Stimulated activated CD4-positive, alpha-beta T cell treated with anti-CD3 and anti-CD28 coated beads, Interleukin-4, amount 100 ng/mL, for 1 hour (primary cell): ENCODE results near the gene FICD.

ENCODE experiments used
- DNase-seq: peaks from one replicate; pipeline ENCODE4 v3.0.0-alpha.2; 2020

FICD gene

DNA sequence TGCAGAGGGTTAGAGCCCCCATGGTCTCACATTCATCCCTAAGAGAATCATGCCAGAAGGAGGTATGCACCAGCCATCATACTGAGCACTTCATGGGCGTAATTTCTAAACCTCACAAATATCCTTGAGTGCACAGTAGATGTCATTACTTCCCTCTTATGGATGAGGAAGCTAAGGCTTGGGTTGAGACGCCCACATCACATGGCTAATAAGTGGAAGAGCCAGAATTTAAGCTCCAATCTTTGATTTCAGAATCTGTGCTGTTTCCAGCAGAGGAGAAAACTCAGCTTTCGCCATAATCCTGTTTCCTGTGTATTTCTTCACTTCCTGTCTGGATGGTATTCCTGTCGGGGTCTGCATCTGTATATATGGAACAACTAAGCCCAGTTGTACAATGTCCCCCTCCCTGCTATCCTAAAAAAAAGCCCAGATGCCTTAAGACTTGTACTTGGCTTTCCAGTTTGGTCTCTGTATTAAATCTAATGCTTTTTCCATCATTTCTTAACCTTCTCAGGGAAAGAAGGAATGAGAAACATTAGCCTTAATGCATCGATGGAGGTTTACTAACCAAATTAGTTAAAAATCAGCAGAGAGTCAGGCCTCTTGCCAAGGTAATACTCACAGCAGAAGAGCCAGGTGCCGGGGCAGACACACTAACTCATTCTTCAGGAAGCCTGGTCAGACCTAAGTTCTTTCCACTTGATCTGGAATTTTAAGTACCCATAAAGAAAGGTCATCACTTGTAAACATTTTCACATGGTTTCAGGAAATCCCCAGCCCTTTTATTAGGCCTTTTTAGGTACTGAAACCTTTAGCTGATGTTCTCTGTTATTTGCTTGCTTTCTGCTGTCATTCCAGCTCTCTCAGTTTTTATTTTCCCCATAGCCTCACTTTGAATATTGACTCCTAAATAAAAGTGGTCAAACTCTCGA is 52.6 kb downstream of the FICD start:
- DNase-seq = no peak

DNA sequence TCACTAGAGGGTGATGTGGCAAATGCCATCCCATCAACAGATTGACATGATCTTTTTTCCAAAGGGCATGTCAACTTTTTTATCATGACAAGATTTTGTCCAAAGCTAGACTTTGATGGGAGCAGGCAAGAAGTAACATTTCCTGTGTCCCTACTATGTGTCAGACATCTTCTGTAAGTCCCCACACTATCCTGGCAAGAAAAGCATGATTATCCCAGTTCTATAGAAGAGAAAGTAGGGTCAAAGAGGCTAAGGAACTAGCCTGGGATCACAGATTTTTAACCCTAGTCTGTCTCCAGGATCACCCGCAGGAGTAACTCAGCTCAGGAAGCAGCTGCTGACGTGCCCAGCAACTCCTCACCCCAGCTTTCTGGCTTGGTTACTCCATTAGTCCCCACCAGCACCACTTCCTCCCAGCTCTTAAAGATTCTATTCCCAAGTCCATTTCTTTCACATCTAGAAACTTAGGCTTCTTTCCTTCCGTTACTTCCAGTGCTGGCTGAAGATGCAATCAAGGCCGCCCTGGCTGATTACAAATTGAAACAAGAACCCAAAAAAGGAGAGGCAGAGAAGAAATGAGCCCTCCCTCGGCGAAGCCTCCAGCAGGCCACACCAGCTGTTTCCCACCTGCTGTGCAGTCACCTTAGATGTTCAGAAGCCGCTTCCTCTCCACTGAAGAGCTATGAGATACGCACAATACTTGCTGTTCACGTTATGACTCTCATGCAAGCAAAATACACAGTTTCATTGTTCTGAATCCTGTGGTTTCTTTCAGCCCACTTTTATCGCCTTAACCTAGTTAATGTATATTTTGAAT is 53.5 kb downstream of the FICD start:
- DNase-seq = peak; percentile 66
